ENCODE measurements around the gene CASTOR1. TPM values are rescaled to one million over a fixed set of nuclear protein-coding genes. Genes with fewer than 3 reads are reported as not detected.

Gene CASTOR1
- total RNA-seq, 2 experiments from 2014 or later, result 3.6 to 4.0 TPM

- Mint-ChIP-seq H3K27me3 (no peaks in the 10 kb centered on the region), H3K4me1 (ENCODE audit: low read depth) (peaks cover 84% of the 10 kb centered on the region), H3K9me3 (no peaks in the 10 kb centered on the region), H3K36me3 (peaks cover 9% of the 10 kb centered on the region), H3K27ac (peak overlapping the region; percentile 10), H3K4me3 (no peak overlapping the region)
- intact Hi-C loops (cut with micrococcal nuclease), result no loop called here
- ChIA-PET POLR2A (no interaction called here), CTCF (interaction anchor here (1.3 to 11.4 kb wide), 3 partner anchors 15 to 105 kb away, joined by 3 to 117 read pairs (median 3); partner anchors contain the start of genes CASTOR1 and MTFP1)
- DNase-seq, result no peak
Measured at GRCh38 chr22:30320021-30320556, 30.8 kb upstream of the CASTOR1 start.

- ChIA-PET CTCF (interaction anchor here (11.4 kb wide), 1 partner anchor 30 kb away, joined by 117 read pairs; the partner anchor contains the start of gene CASTOR1), POLR2A (interaction anchor here (0.5 kb wide), 1 partner anchor 94 kb away, joined by 3 read pairs; no protein-coding TSS in a partner anchor)
- Mint-ChIP-seq H3K9me3 (no peaks in the 10 kb centered on the region), H3K4me1 (ENCODE audit: low read depth) (peaks cover 84% of the 10 kb centered on the region), H3K27ac (peak overlapping the region; percentile 49), H3K36me3 (peaks cover 9% of the 10 kb centered on the region), H3K27me3 (no peaks in the 10 kb centered on the region), H3K4me3 (no peak overlapping the region)
- DNase-seq, result no peak
- intact Hi-C loops (cut with micrococcal nuclease), result no loop called here
Measured at GRCh38 chr22:30318799-30319419, 29.6 kb upstream of the CASTOR1 start.

GRCh38 chr22:30317778-30318177, 28.5 kb upstream of the CASTOR1 start:
- Mint-ChIP-seq H3K4me1 (ENCODE audit: low read depth) (peaks cover 84% of the 10 kb centered on the region), H3K27me3 (no peaks in the 10 kb centered on the region), H3K4me3 (no peak overlapping the region), H3K36me3 (peaks cover 12% of the 10 kb centered on the region), H3K9me3 (no peaks in the 10 kb centered on the region), H3K27ac (peak overlapping the region; percentile 49)
- CTCF ChIA-PET, result interaction anchor here (1.8 kb wide), 1 partner anchor 69 kb away, joined by 4 read pairs; the partner anchor contains the start of gene RNF215
- intact Hi-C loops (cut with micrococcal nuclease), result no loop called here
- POLR2A ChIA-PET, result no interaction called here
- DNase-seq, result no peak

- no peak overlapping the region for H3K4me3 Mint-ChIP-seq
- peaks cover 12% of the 10 kb centered on the region for H3K36me3 Mint-ChIP-seq
- ChIA-PET POLR2A (interaction anchor here (0.6 to 1.6 kb wide), 5 partner anchors 10 to 31 kb away, joined by 3 to 6 read pairs (median 3); partner anchors contain the start of gene TBC1D10A), CTCF (interaction anchor here (1.1 to 4.5 kb wide), 5 partner anchors 8 to 769 kb away, joined by 3 to 28 read pairs (median 4); partner anchors contain the start of genes CASTOR1 and RNF215)
- no peaks in the 10 kb centered on the region for H3K27me3 Mint-ChIP-seq
- H3K4me1 Mint-ChIP-seq (ENCODE audit: low read depth), result peaks cover 91% of the 10 kb centered on the region
- no peaks in the 10 kb centered on the region for H3K9me3 Mint-ChIP-seq
- peak; percentile 44 for DNase-seq
- H3K27ac Mint-ChIP-seq, result peak overlapping the region; percentile 84
- intact Hi-C loops (cut with micrococcal nuclease), result no loop called here
Measured at GRCh38 chr22:30315962-30316576, 26.8 kb upstream of the CASTOR1 start.

GRCh38 chr22:30314915-30315314, 25.6 kb upstream of the CASTOR1 start:
- H3K27ac Mint-ChIP-seq, result peak overlapping the region; percentile 84
- POLR2A ChIA-PET, result interaction anchor here (0.5 to 0.8 kb wide), 4 partner anchors 9 to 33 kb away, joined by 3 to 4 read pairs (median 3); no protein-coding TSS in a partner anchor
- no peaks in the 10 kb centered on the region for H3K9me3 Mint-ChIP-seq
- H3K4me1 Mint-ChIP-seq (ENCODE audit: low read depth), result peaks cover 93% of the 10 kb centered on the region
- peak; percentile 76 for DNase-seq
- CTCF ChIA-PET, result interaction anchor here (1.1 to 4.5 kb wide), 4 partner anchors 9 to 770 kb away, joined by 4 to 28 read pairs (median 8); partner anchors contain the start of genes CASTOR1 and RNF215
- H3K36me3 Mint-ChIP-seq, result peaks cover 10% of the 10 kb centered on the region
- intact Hi-C loops (cut with micrococcal nuclease), result loop anchor here (1.0 kb wide), 1 partner anchor 9 kb away; no protein-coding TSS in a partner anchor
- H3K4me3 Mint-ChIP-seq, result no peak overlapping the region
- H3K27me3 Mint-ChIP-seq, result no peaks in the 10 kb centered on the region

GRCh38 chr22:30313527-30314363, 24.4 kb upstream of the CASTOR1 start:
- CTCF ChIA-PET, result interaction anchor here (0.6 to 4.5 kb wide), 4 partner anchors 26 to 773 kb away, joined by 3 to 28 read pairs (median 5); partner anchors contain the start of genes CASTOR1 and RNF215
- POLR2A ChIA-PET, result interaction anchor here (0.6 to 1.3 kb wide), 4 partner anchors 9 to 113 kb away, joined by 3 to 4 read pairs (median 3); no protein-coding TSS in a partner anchor
- intact Hi-C loops (cut with micrococcal nuclease), result loop anchor here (1.0 kb wide), 1 partner anchor 7 kb away; no protein-coding TSS in a partner anchor
- H3K27ac Mint-ChIP-seq, result peak overlapping the region; percentile 84
- H3K27me3 Mint-ChIP-seq, result no peaks in the 10 kb centered on the region
- DNase-seq, result peak; percentile 23
- H3K4me3 Mint-ChIP-seq, result no peak overlapping the region
- H3K36me3 Mint-ChIP-seq, result peaks cover 7% of the 10 kb centered on the region
- H3K4me1 Mint-ChIP-seq (ENCODE audit: low read depth), result peaks cover 91% of the 10 kb centered on the region
- no peaks in the 10 kb centered on the region for H3K9me3 Mint-ChIP-seq

GRCh38 chr22:30312053-30312452, 22.7 kb upstream of the CASTOR1 start:
- H3K27ac Mint-ChIP-seq, result peak overlapping the region; percentile 98
- peaks cover 90% of the 10 kb centered on the region for H3K4me1 Mint-ChIP-seq (ENCODE audit: low read depth)
- ChIA-PET CTCF (interaction anchor here (0.9 to 1.4 kb wide), 3 partner anchors 25 to 75 kb away, joined by 3 to 4 read pairs (median 3); partner anchors contain the start of gene RNF215), POLR2A (no interaction called here)
- peak; percentile 53 for DNase-seq
- intact Hi-C loops (cut with micrococcal nuclease), result no loop called here
- H3K9me3 Mint-ChIP-seq, result no peaks in the 10 kb centered on the region
- H3K4me3 Mint-ChIP-seq, result no peak overlapping the region
- H3K27me3 Mint-ChIP-seq, result no peaks in the 10 kb centered on the region
- H3K36me3 Mint-ChIP-seq, result peaks cover 5% of the 10 kb centered on the region

GRCh38 chr22:30310881-30311771, 21.8 kb upstream of the CASTOR1 start:
- DNase-seq, result no peak
- H3K27ac Mint-ChIP-seq, result peak overlapping the region; percentile 98
- ChIA-PET CTCF (interaction anchor here (0.9 to 1.6 kb wide), 4 partner anchors 23 to 77 kb away, joined by 3 to 7 read pairs (median 5); partner anchors contain the start of gene RNF215), POLR2A (interaction anchor here (1.1 kb wide), 1 partner anchor 13 kb away, joined by 3 read pairs; no protein-coding TSS in a partner anchor)
- no peaks in the 10 kb centered on the region for H3K27me3 Mint-ChIP-seq
- peaks cover 5% of the 10 kb centered on the region for H3K36me3 Mint-ChIP-seq
- no peaks in the 10 kb centered on the region for H3K9me3 Mint-ChIP-seq
- H3K4me1 Mint-ChIP-seq (ENCODE audit: low read depth), result peaks cover 94% of the 10 kb centered on the region
- intact Hi-C loops (cut with micrococcal nuclease), result loop anchor here (1.0 kb wide), 1 partner anchor 22 kb away; no protein-coding TSS in a partner anchor
- no peak overlapping the region for H3K4me3 Mint-ChIP-seq

- peak overlapping the region; percentile 98 for H3K27ac Mint-ChIP-seq
- intact Hi-C loops (cut with micrococcal nuclease), result loop anchor here (1.0 kb wide), 1 partner anchor 23 kb away; no protein-coding TSS in a partner anchor
- H3K4me3 Mint-ChIP-seq, result no peak overlapping the region
- H3K27me3 Mint-ChIP-seq, result no peaks in the 10 kb centered on the region
- H3K9me3 Mint-ChIP-seq, result no peaks in the 10 kb centered on the region
- no peak for DNase-seq
- POLR2A ChIA-PET, result interaction anchor here (1.1 to 2.5 kb wide), 2 partner anchors 14 to 17 kb away, joined by 3 to 8 read pairs; partner anchors contain the start of gene TBC1D10A
- CTCF ChIA-PET, result interaction anchor here (1.4 to 1.6 kb wide), 2 partner anchors 22 to 78 kb away, joined by 7 read pairs; partner anchors contain the start of gene RNF215
- H3K36me3 Mint-ChIP-seq, result peaks cover 3% of the 10 kb centered on the region
- H3K4me1 Mint-ChIP-seq (ENCODE audit: low read depth), result peaks cover 94% of the 10 kb centered on the region
Measured at GRCh38 chr22:30309951-30310741, 20.8 kb upstream of the CASTOR1 start.
